Measurements from ENCODE around the gene RPS6KA4.

GRCh38 chr11:64352099-64352994 is 6.6 kb upstream of the RPS6KA4 start:
- TF ChIP-seq EZH2 (IDR thresholded peaks at IDR 0.05) (no peak), CTCF (IDR thresholded peaks at IDR 0.05 in 2 of 3, conservative IDR thresholded peaks at IDR 0.05 in 1 of 3; ENCODE audit: borderline replicate concordance in 1 of 3, insufficient read depth in 1 of 3, low read depth in 2 of 3, low read length in 2 of 3) (no peak), SRF (IDR thresholded peaks at IDR 0.05; ENCODE audit: low read depth) (no peak), POLR2A (IDR thresholded peaks at IDR 0.05; ENCODE audit: borderline replicate concordance, extremely low read depth, insufficient read depth, insufficient read length) (no peak), MAX (IDR thresholded peaks at IDR 0.05) (no peak), POLR2AphosphoS5 (IDR thresholded peaks at IDR 0.05; ENCODE audit: low read depth, low read length) (no peak), ZNF274 (IDR thresholded peaks at IDR 0.05; ENCODE audit: low read depth, low read length) (no peak)

All from HCT116 (cell line).